ENCODE data around the gene GPX2. TPM values are rescaled to one million over a fixed set of nuclear protein-coding genes. Genes with fewer than 3 reads are reported as not detected.

Gene GPX2
- total RNA-seq, 1 donor from 2014 or later, result not detected

DNA sequence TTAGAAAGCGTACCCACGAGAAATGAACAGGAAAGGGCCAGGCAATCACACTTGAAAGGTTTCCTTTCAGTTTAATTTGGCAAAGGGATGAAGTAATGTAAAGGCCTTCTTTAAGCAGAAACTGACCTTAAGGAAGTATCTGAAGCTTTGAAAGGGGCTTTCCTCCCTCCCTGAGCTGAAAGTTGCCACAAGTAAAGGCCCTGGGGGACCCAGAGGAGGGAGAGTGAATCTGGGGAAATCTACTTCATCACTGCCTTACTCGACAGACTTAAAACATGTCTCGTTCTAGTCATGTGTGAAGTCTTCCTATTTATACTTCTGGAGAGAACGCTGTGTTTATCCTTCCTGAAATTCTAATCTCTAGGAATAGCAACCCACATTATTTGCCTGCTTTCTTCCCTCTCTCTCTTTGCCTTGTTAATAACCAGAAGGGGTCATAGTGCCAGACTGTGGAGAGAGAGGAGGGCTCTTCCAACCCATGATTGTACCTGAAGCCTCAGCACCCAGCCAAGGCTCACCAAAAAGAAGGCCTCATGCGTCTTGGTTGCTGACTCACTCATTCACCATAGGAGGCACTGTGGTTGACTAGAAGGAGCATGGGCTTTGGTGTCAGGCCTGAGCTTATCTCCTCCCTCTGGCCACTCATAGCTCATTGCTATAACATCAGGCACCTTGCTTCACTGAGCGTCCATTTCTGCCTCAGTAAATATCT lies 10.2 kb upstream of the GPX2 start:
- Mint-ChIP-seq H3K36me3 (peaks cover 9% of the 10 kb centered on the region), H3K27ac (no peak overlapping the region), H3K9me3 (no peaks in the 10 kb centered on the region), H3K4me3 (no peak overlapping the region), H3K27me3 (ENCODE audit: insufficient read depth, low read depth) (no peaks in the 10 kb centered on the region), H3K4me1 (no peaks in the 10 kb centered on the region)
- peak; percentile 26 for DNase-seq (ENCODE audit: low spot score)
- Histone ChIP-seq H3K27me3 (no peaks in the 10 kb centered on the region), H3K9me3 (ENCODE audit: low read depth) (no peaks in the 10 kb centered on the region), H3K9ac (no peak overlapping the region), H2AFZ (replicated peaks) (no peak overlapping the region), H3K79me2 (ENCODE audit: low read depth) (no peaks in the 10 kb centered on the region), H3F3A (ENCODE audit: low read depth) (no peaks in the 10 kb centered on the region), H3K27ac (no peak overlapping the region), H3K4me1 (no peaks in the 10 kb centered on the region), H4K20me1 (ENCODE audit: low read depth) (peaks cover 5% of the 10 kb centered on the region), H3K4me3 (no peak overlapping the region), H3K36me3 (no peaks in the 10 kb centered on the region), H3K4me2 (no peak overlapping the region)
- no peak for TF ChIP-seq EZH2phosphoT487 (IDR thresholded peaks at IDR 0.05)
- no peak for TF ChIP-seq EZH2 (IDR thresholded peaks at IDR 0.05)
- TF ChIP-seq CTCF (IDR thresholded peaks at IDR 0.05), result peak; percentile 22

- Histone ChIP-seq H3K27me3 (no peaks in the 10 kb centered on the region), H3K4me1 (no peaks in the 10 kb centered on the region), H4K20me1 (ENCODE audit: low read depth) (peaks cover 5% of the 10 kb centered on the region), H3K9ac (no peak overlapping the region), H3K36me3 (no peaks in the 10 kb centered on the region), H2AFZ (replicated peaks) (no peak overlapping the region), H3K27ac (no peak overlapping the region), H3K79me2 (ENCODE audit: low read depth) (no peaks in the 10 kb centered on the region), H3F3A (ENCODE audit: low read depth) (no peaks in the 10 kb centered on the region), H3K4me2 (no peak overlapping the region), H3K9me3 (ENCODE audit: low read depth) (no peaks in the 10 kb centered on the region), H3K4me3 (no peak overlapping the region)
- H3K4me1 Mint-ChIP-seq, result no peaks in the 10 kb centered on the region
- H3K27me3 Mint-ChIP-seq (ENCODE audit: insufficient read depth, low read depth), result no peaks in the 10 kb centered on the region
- TF ChIP-seq EZH2phosphoT487 (IDR thresholded peaks at IDR 0.05) (no peak), EZH2 (IDR thresholded peaks at IDR 0.05) (no peak), CTCF (IDR thresholded peaks at IDR 0.05) (no peak)
- H3K36me3 Mint-ChIP-seq, result peaks cover 9% of the 10 kb centered on the region
- H3K27ac Mint-ChIP-seq, result no peak overlapping the region
- no peaks in the 10 kb centered on the region for H3K9me3 Mint-ChIP-seq
- DNase-seq (ENCODE audit: low spot score), result no peak
- no peak overlapping the region for H3K4me3 Mint-ChIP-seq
Measured at GRCh38 chr14:64951724-64952123, 9.2 kb upstream of the GPX2 start.

- DNase-seq (ENCODE audit: low spot score), result no peak
- Histone ChIP-seq H3K4me1 (no peaks in the 10 kb centered on the region), H3K27me3 (no peaks in the 10 kb centered on the region), H3K9me3 (ENCODE audit: low read depth) (no peaks in the 10 kb centered on the region), H3K79me2 (ENCODE audit: low read depth) (no peaks in the 10 kb centered on the region), H3K4me2 (no peak overlapping the region), H3F3A (ENCODE audit: low read depth) (no peaks in the 10 kb centered on the region), H4K20me1 (ENCODE audit: low read depth) (peaks cover 5% of the 10 kb centered on the region), H2AFZ (replicated peaks) (no peak overlapping the region), H3K27ac (no peak overlapping the region), H3K9ac (no peak overlapping the region), H3K4me3 (no peak overlapping the region), H3K36me3 (no peaks in the 10 kb centered on the region)
- H3K27ac Mint-ChIP-seq, result no peak overlapping the region
- H3K9me3 Mint-ChIP-seq, result no peaks in the 10 kb centered on the region
- H3K36me3 Mint-ChIP-seq, result peaks cover 9% of the 10 kb centered on the region
- no peaks in the 10 kb centered on the region for H3K27me3 Mint-ChIP-seq (ENCODE audit: insufficient read depth, low read depth)
- no peak for TF ChIP-seq CTCF (IDR thresholded peaks at IDR 0.05)
- no peak for TF ChIP-seq EZH2 (IDR thresholded peaks at IDR 0.05)
- no peak for TF ChIP-seq EZH2phosphoT487 (IDR thresholded peaks at IDR 0.05)
- no peak overlapping the region for H3K4me3 Mint-ChIP-seq
- H3K4me1 Mint-ChIP-seq, result no peaks in the 10 kb centered on the region
Measured at GRCh38 chr14:64951291-64951690, 8.7 kb upstream of the GPX2 start.
